Ascending aorta (tissue), 2 donors: ENCODE measurements around the gene PCSK6. TPM values are rescaled to one million over a fixed set of nuclear protein-coding genes. Genes with fewer than 3 reads are reported as not detected.

Experiments
- DNase-seq, 2 donors: peaks; one replicate each; pipeline ENCODE4 v3.0.0-alpha.2; 2019; ENCODE audit warnings: low spot score in 2 of 2
- H3K27ac ChIP-seq, 2 donors: fragments of 200-600 bp; sonication (generic); one replicate each; pipeline ENCODE4 v1.5.1; 2016 to 2017; ENCODE audit warnings: mild to moderate bottlenecking in 1 of 2
- H3K27me3 ChIP-seq: fragments of 200-600 bp; sonication (generic); one replicate; pipeline ENCODE4 v1.5.1; 2017
- H3K36me3 ChIP-seq, 2 donors: fragments of 200-600 bp; sonication (generic); one replicate each; pipeline ENCODE4 v1.5.1; 2016
- H3K4me1 ChIP-seq, 2 donors: fragments of 200-600 bp; sonication (generic); one replicate each; pipeline ENCODE4 v1.5.1; 2016 to 2017; ENCODE audit warnings: mild to moderate bottlenecking in 1 of 2
- H3K4me3 ChIP-seq, 2 donors: fragments of 200-600 bp; sonication (generic); one replicate each; pipeline ENCODE4 v1.5.1; 2016 to 2017; ENCODE audit warnings: mild to moderate bottlenecking in 1 of 2
- H3K9me3 ChIP-seq, 2 donors: fragments of 200-600 bp; sonication (generic); one replicate each; pipeline ENCODE4 v1.5.1; 2016
- intact Hi-C: fragments of 100-400 bp; cut with DNase I; formaldehyde crosslinking; loops from one replicate; pipeline ENCODE4 v1.15.1; 2023
- total RNA-seq: library from RNA; depleted of rRNA; stranded (reverse); fragments of >200 nt; gene quantifications from one replicate; pipeline ENCODE4 v1.1.0, GENCODE V29; 2016
- TF ChIP-seq, protein P1 (sequence below), 3 experiments: fragments of 200-600 bp in 2 of 3; fragments of 450-650 bp in 1 of 3; sonication (generic) in 2 of 3; IDR thresholded peaks; one replicate each; pipeline ENCODE4 v1.5.1; 2016 to 2019; ENCODE audit warnings: antibody characterized with exemption in 3 of 3, mild to moderate bottlenecking in 1 of 3, moderate library complexity in 1 of 3

Gene PCSK6
- total RNA-seq, 1 donor from 2014 or later, result 3.9 TPM

DNA sequence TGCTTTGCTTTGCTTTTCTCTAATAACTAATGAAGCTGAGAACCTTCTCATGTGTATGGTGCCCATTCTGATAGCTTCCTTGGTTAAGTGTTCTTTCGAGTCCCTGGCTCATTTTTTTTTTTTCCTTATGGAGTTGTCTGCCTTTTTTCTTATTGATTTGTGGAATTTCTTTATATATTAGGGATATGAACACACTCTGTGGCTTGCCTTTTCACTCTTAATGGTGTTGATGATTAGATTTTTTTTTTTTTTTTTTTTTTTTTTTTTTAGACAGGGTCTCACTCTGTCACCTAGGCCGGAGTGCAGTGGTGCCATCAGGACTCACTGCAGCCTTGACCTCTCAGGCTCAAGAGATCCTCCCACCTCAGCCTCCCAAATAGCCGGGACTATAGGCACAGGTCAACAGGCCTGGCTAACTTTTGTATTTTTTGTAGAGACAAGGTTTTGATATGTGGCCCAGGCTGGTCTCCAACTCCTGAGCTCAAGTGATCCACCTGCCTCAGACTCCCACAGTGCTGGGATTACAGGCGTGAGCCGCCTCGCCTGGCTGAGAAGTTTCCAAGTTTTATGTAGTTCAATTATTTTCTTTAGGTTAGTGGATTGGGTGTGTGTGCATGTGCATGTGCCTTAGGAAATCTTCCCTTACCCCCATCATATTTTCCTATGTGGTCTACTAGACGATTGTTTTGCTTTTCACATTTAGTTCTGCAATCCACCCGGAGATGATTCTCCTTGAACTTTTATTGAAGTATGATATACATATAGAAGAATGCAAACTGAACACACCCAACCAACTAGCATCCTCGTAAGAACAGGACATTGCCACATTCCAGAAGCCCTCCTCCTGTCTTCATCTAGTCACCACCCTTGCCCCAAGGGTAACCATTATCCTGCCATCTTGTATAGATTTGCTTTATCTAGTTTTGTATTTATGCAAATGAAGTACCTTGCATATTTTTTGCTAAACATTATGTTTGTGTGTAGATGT, 192.8 kb downstream of the PCSK6 start:
- Histone ChIP-seq H3K4me3 (peak overlapping the region in 1 of 2 donors; percentile 100), H3K27ac (no peak overlapping the region), H3K4me1 (peaks cover 3 to 13% of the 10 kb centered on the region in 2 donors), H3K36me3 (peaks cover 0 to 2% of the 10 kb centered on the region in 2 donors), H3K9me3 (no peaks in the 10 kb centered on the region), H3K27me3 (no peaks in the 10 kb centered on the region)
- TF ChIP-seq, protein P1, sequence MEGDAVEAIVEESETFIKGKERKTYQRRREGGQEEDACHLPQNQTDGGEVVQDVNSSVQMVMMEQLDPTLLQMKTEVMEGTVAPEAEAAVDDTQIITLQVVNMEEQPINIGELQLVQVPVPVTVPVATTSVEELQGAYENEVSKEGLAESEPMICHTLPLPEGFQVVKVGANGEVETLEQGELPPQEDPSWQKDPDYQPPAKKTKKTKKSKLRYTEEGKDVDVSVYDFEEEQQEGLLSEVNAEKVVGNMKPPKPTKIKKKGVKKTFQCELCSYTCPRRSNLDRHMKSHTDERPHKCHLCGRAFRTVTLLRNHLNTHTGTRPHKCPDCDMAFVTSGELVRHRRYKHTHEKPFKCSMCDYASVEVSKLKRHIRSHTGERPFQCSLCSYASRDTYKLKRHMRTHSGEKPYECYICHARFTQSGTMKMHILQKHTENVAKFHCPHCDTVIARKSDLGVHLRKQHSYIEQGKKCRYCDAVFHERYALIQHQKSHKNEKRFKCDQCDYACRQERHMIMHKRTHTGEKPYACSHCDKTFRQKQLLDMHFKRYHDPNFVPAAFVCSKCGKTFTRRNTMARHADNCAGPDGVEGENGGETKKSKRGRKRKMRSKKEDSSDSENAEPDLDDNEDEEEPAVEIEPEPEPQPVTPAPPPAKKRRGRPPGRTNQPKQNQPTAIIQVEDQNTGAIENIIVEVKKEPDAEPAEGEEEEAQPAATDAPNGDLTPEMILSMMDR (IDR thresholded peaks at IDR 0.05), result no peak
- intact Hi-C loops, result loop anchor here (5.0 kb wide), 1 partner anchor 426 kb away; the partner anchor contains the start of gene TARS3
- DNase-seq, result no peak

DNA sequence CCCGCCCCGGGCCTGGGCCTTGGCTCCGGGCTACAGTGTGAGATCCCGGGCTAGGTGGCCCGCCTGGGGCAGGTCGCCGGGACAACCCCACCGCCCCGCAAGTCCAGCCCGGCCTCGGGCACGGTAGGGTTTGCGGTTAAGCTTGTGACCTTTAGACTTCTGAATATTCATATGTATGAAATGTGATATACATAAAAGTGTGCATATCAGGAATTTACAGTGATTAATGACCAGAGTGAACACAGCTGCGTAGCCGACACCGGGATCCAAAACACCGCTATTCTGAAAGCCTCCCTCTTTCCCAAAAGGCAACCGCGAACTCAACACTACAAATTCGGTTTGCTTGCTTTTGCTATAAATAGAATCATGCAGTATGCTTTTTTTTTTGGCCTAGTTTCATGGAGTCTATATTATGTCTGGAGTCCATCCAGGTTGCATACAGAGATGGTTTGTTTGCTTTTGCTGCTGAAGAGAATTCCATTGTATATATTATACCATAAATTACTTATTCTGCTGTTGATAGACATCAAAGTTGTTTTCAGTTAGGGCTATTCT, 193.8 kb downstream of the PCSK6 start:
- H3K4me3 ChIP-seq, result peak overlapping the region; percentile 65 to 100
- peaks cover 0 to 2% of the 10 kb centered on the region in 2 donors for H3K36me3 ChIP-seq
- TF ChIP-seq, protein P1 (IDR thresholded peaks at IDR 0.05), result no peak
- H3K4me1 ChIP-seq, result peaks cover 3 to 13% of the 10 kb centered on the region in 2 donors
- no peak for DNase-seq
- H3K27ac ChIP-seq, result peak overlapping the region; percentile 95 to 98
- H3K27me3 ChIP-seq, result no peaks in the 10 kb centered on the region
- intact Hi-C loops, result loop anchor here (1.0 to 5.0 kb wide), 4 partner anchors 18 to 427 kb away; partner anchors contain the start of genes SELENOS, TARS3 and TM2D3
- no peaks in the 10 kb centered on the region for H3K9me3 ChIP-seq

DNA sequence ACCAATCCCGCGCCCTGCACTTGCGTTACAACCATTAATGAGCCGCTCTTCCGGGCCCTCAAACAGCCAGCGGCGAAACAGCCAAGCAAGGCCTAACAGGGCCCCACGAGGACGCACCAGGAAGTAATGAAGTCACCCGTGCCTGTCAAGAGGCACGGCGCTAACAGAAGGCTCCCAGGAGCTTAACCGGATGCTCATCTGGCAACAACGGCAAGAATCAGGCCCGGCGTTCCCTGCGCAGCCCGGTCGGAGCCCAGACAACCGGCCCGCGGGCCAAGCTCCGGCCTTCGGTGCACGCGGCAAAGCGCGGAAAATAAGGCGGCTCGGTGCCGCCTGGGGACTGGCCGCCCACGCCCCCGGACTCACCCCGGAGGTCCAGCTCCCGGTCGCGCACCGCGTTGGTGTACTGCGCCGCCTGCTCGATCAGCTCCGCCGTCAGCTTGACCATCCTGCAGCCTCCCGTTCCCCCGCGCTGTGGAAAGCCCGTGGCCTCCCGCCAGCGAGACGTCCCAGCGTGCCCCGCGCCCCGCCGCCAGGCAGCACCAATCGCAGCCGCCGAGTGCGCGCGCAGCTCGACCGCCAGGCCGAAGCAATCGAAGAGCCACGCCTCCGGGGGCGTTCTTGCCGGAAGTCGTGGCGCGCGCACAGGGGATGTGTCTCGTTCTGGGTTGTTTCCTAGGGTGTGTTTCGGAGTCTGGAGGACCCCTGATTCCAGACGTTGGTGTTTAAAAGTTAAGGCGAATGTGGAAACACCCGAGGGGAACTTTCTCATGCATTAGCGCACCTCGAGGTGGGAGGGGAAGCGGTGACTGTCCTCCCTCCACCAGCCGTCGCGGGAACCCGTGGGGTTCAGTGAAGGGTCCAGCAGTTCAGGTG, 194.5 kb downstream of the PCSK6 start, which contains the start of gene SNRPA1:
SNRPA1 (minus strand) TSS at position 518 of the 876 bp plus-strand sequence; CDS start at position 448, 70 bp downstream.
- Histone ChIP-seq H3K27me3 (no peaks in the 10 kb centered on the region), H3K36me3 (peaks cover 2 to 4% of the 10 kb centered on the region in 2 donors), H3K27ac (peak within 1 kb of the TSS; percentile 95 to 98), H3K4me3 (peak within 1 kb of the TSS; percentile 65 to 100), H3K9me3 (no peaks in the 10 kb centered on the region), H3K4me1 (peaks cover 3 to 13% of the 10 kb centered on the region in 2 donors)
- peak; percentile 87 to 99 for DNase-seq
- TF ChIP-seq, protein P1 (IDR thresholded peaks at IDR 0.05), result no peak
- intact Hi-C loops, result loop anchor here (1.0 to 5.0 kb wide), 4 partner anchors 18 to 427 kb away; partner anchors contain the start of genes SELENOS, TARS3 and TM2D3

DNA sequence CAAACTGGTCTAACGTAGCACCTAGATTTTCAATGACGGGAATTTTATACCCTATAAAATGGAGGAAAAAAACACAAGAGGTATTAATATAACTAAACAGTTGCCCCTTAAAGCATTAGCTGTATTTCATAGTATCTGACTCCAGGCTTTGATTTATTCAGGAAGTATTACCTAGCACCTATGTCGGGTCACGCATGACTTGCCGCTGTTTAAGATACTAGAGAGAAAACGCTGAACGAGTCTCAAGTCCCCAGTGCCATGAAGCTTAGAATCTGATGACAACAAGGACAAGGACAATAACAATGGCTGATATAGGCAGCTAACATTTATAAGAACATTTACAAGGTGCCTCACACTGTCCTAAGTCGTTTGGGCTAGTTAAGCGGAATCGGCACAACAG, 196.4 kb downstream of the PCSK6 start:
- TF ChIP-seq, protein P1 (IDR thresholded peaks at IDR 0.05), result no peak
- H3K27me3 ChIP-seq, result no peaks in the 10 kb centered on the region
- intact Hi-C loops, result no loop called here
- DNase-seq, result no peak
- H3K4me1 ChIP-seq, result peaks cover 3 to 13% of the 10 kb centered on the region in 2 donors
- H3K4me3 ChIP-seq, result peak overlapping the region; percentile 65 to 100
- H3K27ac ChIP-seq, result no peak overlapping the region
- peaks cover 4 to 14% of the 10 kb centered on the region in 2 donors for H3K36me3 ChIP-seq
- no peaks in the 10 kb centered on the region for H3K9me3 ChIP-seq
